OCI-LY1 (cell line): ENCODE data around the gene BSG.
"Not testable (repeated sequence)": the region's sequence is repeated elsewhere in the genome, so short reads cannot be mapped to it uniquely, and the experiment has no call there.

Source experiments
- H2AFZ ChIP-seq: fragments of 200-600 bp; sonication (generic), shearing (Covaris generic); 2 replicates; pipeline ENCODE4 v1.6.0; 2014; ENCODE audit warnings: antibody characterized with exemption, mild to moderate bottlenecking, low read length
- H3F3A ChIP-seq: fragments of 200-600 bp; sonication (generic), shearing (Covaris generic); 2 replicates; pipeline ENCODE4 v1.6.0; 2014; ENCODE audit warnings: mild to moderate bottlenecking, antibody characterized with exemption, low read length, moderate library complexity; ENCODE audit not compliant: insufficient read depth
- H3K27ac ChIP-seq: fragments of 200-600 bp; sonication (generic); 2 replicates; pipeline ENCODE4 v1.5.1; 2014; ENCODE audit warnings: low read length, mixed run types, mild to moderate bottlenecking, low read depth; ENCODE audit not compliant: poor library complexity, severe bottlenecking
- H3K27me3 ChIP-seq: fragments of 200-600 bp; sonication (generic); 2 replicates; pipeline ENCODE4 v1.6.0; 2014; ENCODE audit warnings: antibody characterized with exemption, mild to moderate bottlenecking, low read length, moderate library complexity; ENCODE audit not compliant: insufficient read depth
- H3K36me3 ChIP-seq: fragments of 200-600 bp; sonication (generic); 2 replicates; pipeline ENCODE4 v1.6.1; 2014; ENCODE audit warnings: mild to moderate bottlenecking, antibody characterized with exemption, low read length, moderate library complexity, mixed read lengths; ENCODE audit not compliant: insufficient read depth
- H3K4me1 ChIP-seq: fragments of 200-600 bp; sonication (generic); 2 replicates; pipeline ENCODE4 v1.5.1; 2014; ENCODE audit warnings: mild to moderate bottlenecking, low read length, moderate library complexity; ENCODE audit not compliant: insufficient read depth, severe bottlenecking
- H3K4me2 ChIP-seq: fragments of 200-600 bp; sonication (generic), shearing (Covaris generic); 2 replicates; pipeline ENCODE4 v1.6.1; 2014; ENCODE audit warnings: low read length
- H3K4me3 ChIP-seq: fragments of 200-600 bp; sonication (generic); 2 replicates; pipeline ENCODE4 v1.5.1; 2014; ENCODE audit warnings: low read length, low read depth, mild to moderate bottlenecking, mixed read lengths; ENCODE audit not compliant: poor library complexity, severe bottlenecking
- H3K79me2 ChIP-seq: fragments of 200-600 bp; shearing (Covaris generic); 2 replicates; pipeline ENCODE4 v1.6.1; 2016; ENCODE audit warnings: mixed run types, low read length, mixed read lengths; ENCODE audit not compliant: insufficient read depth
- H3K9ac ChIP-seq: fragments of 200-600 bp; sonication (generic), shearing (Covaris generic); 2 replicates; pipeline ENCODE4 v1.6.1; 2014; ENCODE audit warnings: mild to moderate bottlenecking, low read length, mixed read lengths
- H3K9me2 ChIP-seq: fragments of 200-600 bp; sonication (generic), shearing (Covaris generic); 2 replicates; pipeline ENCODE4 v1.6.1; 2014; ENCODE audit warnings: low read depth, mild to moderate bottlenecking, low read length, mixed read lengths
- H3K9me3 ChIP-seq: fragments of 200-600 bp; shearing (Covaris generic); 2 replicates; pipeline ENCODE4 v1.6.1; 2014; ENCODE audit warnings: low read length, mixed read lengths
- H4K20me1 ChIP-seq: fragments of 200-600 bp; sonication (generic), shearing (Covaris generic); 2 replicates; pipeline ENCODE4 v1.6.0; 2016; ENCODE audit warnings: mild to moderate bottlenecking, low read length; ENCODE audit not compliant: insufficient read depth
- EZH2 ChIP-seq: fragments of 200-600 bp; sonication (generic), shearing (Covaris generic); IDR thresholded peaks from 2 replicates; pipeline ENCODE4 v1.8.0; 2017; ENCODE audit warnings: borderline replicate concordance, mixed run types, mild to moderate bottlenecking, antibody characterized with exemption, low read length, moderate library complexity, mixed read lengths
- TF ChIP-seq, protein P1 (sequence below): fragments of 200-600 bp; sonication (generic), shearing (Covaris generic); IDR thresholded peaks from 2 replicates; pipeline ENCODE4 v1.5.1; 2017; ENCODE audit warnings: mild to moderate bottlenecking, antibody characterized with exemption, low read length, moderate library complexity, mixed read lengths

The BSG gene

DNA sequence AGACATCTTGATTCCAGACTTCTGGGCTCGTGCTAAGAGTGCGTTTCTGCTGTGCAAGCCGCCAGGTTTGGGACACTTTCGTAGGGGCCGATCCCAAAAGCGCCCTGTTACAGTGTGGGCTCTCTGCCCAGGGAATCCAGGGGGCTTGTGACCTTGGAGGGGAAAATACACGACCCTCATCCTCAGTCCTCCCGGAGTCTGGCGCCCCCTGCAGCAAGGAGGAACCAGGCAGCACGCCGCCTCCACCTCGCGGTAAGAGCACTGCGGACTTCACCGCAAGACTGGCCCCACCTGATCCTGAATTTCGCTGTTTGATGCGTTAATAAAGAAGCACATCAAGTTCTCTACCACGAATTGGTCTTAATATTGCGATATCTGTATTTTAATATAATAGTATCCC lies 55.8 kb downstream of the BSG start:
- H2AFZ ChIP-seq = no peak overlapping the region
- H3K4me2 ChIP-seq = no peak overlapping the region
- no peaks in the 10 kb centered on the region for H3K79me2 ChIP-seq
- H3K4me1 ChIP-seq = peaks cover 6% of the 10 kb centered on the region
- H3K36me3 ChIP-seq = peaks cover 61% of the 10 kb centered on the region
- H3F3A ChIP-seq = no peaks in the 10 kb centered on the region
- no peaks in the 10 kb centered on the region for H3K9me3 ChIP-seq
- no peak for TF ChIP-seq EZH2
- TF ChIP-seq, protein P1, sequence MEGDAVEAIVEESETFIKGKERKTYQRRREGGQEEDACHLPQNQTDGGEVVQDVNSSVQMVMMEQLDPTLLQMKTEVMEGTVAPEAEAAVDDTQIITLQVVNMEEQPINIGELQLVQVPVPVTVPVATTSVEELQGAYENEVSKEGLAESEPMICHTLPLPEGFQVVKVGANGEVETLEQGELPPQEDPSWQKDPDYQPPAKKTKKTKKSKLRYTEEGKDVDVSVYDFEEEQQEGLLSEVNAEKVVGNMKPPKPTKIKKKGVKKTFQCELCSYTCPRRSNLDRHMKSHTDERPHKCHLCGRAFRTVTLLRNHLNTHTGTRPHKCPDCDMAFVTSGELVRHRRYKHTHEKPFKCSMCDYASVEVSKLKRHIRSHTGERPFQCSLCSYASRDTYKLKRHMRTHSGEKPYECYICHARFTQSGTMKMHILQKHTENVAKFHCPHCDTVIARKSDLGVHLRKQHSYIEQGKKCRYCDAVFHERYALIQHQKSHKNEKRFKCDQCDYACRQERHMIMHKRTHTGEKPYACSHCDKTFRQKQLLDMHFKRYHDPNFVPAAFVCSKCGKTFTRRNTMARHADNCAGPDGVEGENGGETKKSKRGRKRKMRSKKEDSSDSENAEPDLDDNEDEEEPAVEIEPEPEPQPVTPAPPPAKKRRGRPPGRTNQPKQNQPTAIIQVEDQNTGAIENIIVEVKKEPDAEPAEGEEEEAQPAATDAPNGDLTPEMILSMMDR = peak; percentile 40; the same call in 1 of the 2 replicates
- no peak overlapping the region for H3K9ac ChIP-seq
- H3K27ac ChIP-seq = no peak overlapping the region
- H3K4me3 ChIP-seq = no peak overlapping the region
- H3K27me3 ChIP-seq = no peaks in the 10 kb centered on the region
- no peaks in the 10 kb centered on the region for H4K20me1 ChIP-seq
- H3K9me2 ChIP-seq = no peaks in the 10 kb centered on the region

DNA sequence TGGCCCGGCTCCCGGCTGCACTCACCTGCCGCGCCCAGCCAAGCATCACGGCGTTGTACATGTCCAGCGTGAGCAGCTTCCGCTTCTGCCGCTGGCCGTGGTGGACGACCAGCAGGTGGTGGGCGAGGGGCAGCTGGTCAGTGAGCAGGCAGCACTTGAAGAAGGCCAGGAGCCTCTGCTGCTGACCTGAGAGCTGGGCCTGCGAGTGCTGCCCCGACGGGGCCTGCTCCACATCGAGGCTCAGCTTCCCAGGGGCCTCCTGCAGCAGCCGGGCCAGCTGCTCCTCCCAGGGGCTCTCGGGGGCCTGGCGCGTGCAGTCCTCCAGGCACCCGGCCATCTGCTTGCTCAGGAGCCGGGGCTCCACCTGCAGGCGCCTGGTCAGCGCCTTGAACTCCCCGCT lies 57.1 kb downstream of the BSG start:
- Histone ChIP-seq H3K4me1 (peaks cover 14% of the 10 kb centered on the region), H3K36me3 (peaks cover 48% of the 10 kb centered on the region)
- not testable (repeated sequence) for H3K9me2 ChIP-seq, H4K20me1 ChIP-seq, H3F3A ChIP-seq, H2AFZ ChIP-seq, H3K4me2 ChIP-seq, H3K27me3 ChIP-seq, H3K9ac ChIP-seq, H3K27ac ChIP-seq, H3K4me3 ChIP-seq, H3K79me2 ChIP-seq, H3K9me3 ChIP-seq

GRCh38 chr19:629961-630714 lies 57.7 kb downstream of the BSG start:
- Histone ChIP-seq H3K4me2 (no peak overlapping the region), H3K79me2 (no peaks in the 10 kb centered on the region)

More at GRCh38 chr19:629961-630714, 57.7 kb downstream of the BSG start:
- peaks cover 42% of the 10 kb centered on the region for H3K36me3 ChIP-seq
- H4K20me1 ChIP-seq = no peaks in the 10 kb centered on the region
- peaks cover 14% of the 10 kb centered on the region for H3K4me1 ChIP-seq
- H3K27me3 ChIP-seq = no peaks in the 10 kb centered on the region
- H3K9ac ChIP-seq = no peak overlapping the region
- H3F3A ChIP-seq = no peaks in the 10 kb centered on the region
- no peaks in the 10 kb centered on the region for H3K9me3 ChIP-seq
- H3K27ac ChIP-seq = no peak overlapping the region
- TF ChIP-seq, protein P1 = no peak
- no peak for TF ChIP-seq EZH2
- H3K4me3 ChIP-seq = no peak overlapping the region
- H3K9me2 ChIP-seq = no peaks in the 10 kb centered on the region
- H2AFZ ChIP-seq = no peak overlapping the region
